ENCODE measurements around the gene ARHGEF39. TPM values are rescaled to one million over a fixed set of nuclear protein-coding genes. Genes with fewer than 3 reads are reported as not detected.
"Not testable (repeated sequence)": the region's sequence is repeated elsewhere in the genome, so short reads cannot be mapped to it uniquely, and the experiment has no call there.

Gene ARHGEF39
- total RNA-seq, 3 donors from 2014 or later = 1.1 to 1.2 (median 1.2) TPM

- not testable (repeated sequence) for ATAC-seq; H3K4me3 Mint-ChIP-seq; H3K27me3 Mint-ChIP-seq (ENCODE audit: low read depth); H3K9me3 Mint-ChIP-seq; DNase-seq; H3K36me3 Mint-ChIP-seq (ENCODE audit: insufficient read depth)
- H3K4me1 Mint-ChIP-seq (ENCODE audit: low read depth) = peaks cover 65% of the 10 kb centered on the region
Observed at GRCh38 chr9:35641478-35641877, 23.5 kb downstream of the ARHGEF39 start.

- peaks cover 67% of the 10 kb centered on the region for H3K4me1 Mint-ChIP-seq (ENCODE audit: low read depth)
- DNase-seq; H3K27me3 Mint-ChIP-seq (ENCODE audit: low read depth); H3K9me3 Mint-ChIP-seq; H3K4me3 Mint-ChIP-seq; H3K36me3 Mint-ChIP-seq (ENCODE audit: insufficient read depth); ATAC-seq: not testable (repeated sequence)
Observed at GRCh38 chr9:35640431-35640830, 24.6 kb downstream of the ARHGEF39 start.

GRCh38 chr9:35639631-35640030 lies 25.4 kb downstream of the ARHGEF39 start:
- peak overlapping the region; percentile 4 for H3K4me3 Mint-ChIP-seq
- H3K4me1 Mint-ChIP-seq (ENCODE audit: low read depth) = peaks cover 69% of the 10 kb centered on the region
- ATAC-seq (no peak), DNase-seq (no peak)
- H3K9me3 Mint-ChIP-seq = no peaks in the 10 kb centered on the region
- H3K27me3 Mint-ChIP-seq (ENCODE audit: low read depth) = no peaks in the 10 kb centered on the region
- peaks cover 5% of the 10 kb centered on the region for H3K36me3 Mint-ChIP-seq (ENCODE audit: insufficient read depth)

GRCh38 chr9:35639225-35639624 lies 25.8 kb downstream of the ARHGEF39 start:
- H3K4me1 Mint-ChIP-seq (ENCODE audit: low read depth) = peaks cover 67% of the 10 kb centered on the region
- DNase-seq; H3K36me3 Mint-ChIP-seq (ENCODE audit: insufficient read depth); H3K9me3 Mint-ChIP-seq; H3K27me3 Mint-ChIP-seq (ENCODE audit: low read depth): not testable (repeated sequence)
- peak; percentile 50 to 63 for ATAC-seq
- peak overlapping the region; percentile 4 for H3K4me3 Mint-ChIP-seq

GRCh38 chr9:35638751-35639150 lies 26.2 kb downstream of the ARHGEF39 start:
- ATAC-seq; H3K36me3 Mint-ChIP-seq (ENCODE audit: insufficient read depth); DNase-seq; H3K27me3 Mint-ChIP-seq (ENCODE audit: low read depth); H3K9me3 Mint-ChIP-seq: not testable (repeated sequence)
- Mint-ChIP-seq H3K4me3 (peak overlapping the region; percentile 48), H3K4me1 (ENCODE audit: low read depth) (peaks cover 67% of the 10 kb centered on the region)

GRCh38 chr9:35637427-35637955 lies 27.5 kb downstream of the ARHGEF39 start:
- peaks cover 63% of the 10 kb centered on the region for H3K4me1 Mint-ChIP-seq (ENCODE audit: low read depth)
- H3K9me3 Mint-ChIP-seq; H3K36me3 Mint-ChIP-seq (ENCODE audit: insufficient read depth); H3K4me3 Mint-ChIP-seq; ATAC-seq; H3K27me3 Mint-ChIP-seq (ENCODE audit: low read depth); DNase-seq: not testable (repeated sequence)

GRCh38 chr9:35636877-35637246 lies 28.1 kb downstream of the ARHGEF39 start:
- not testable (repeated sequence) for ATAC-seq; H3K9me3 Mint-ChIP-seq; H3K27me3 Mint-ChIP-seq (ENCODE audit: low read depth); H3K4me3 Mint-ChIP-seq; DNase-seq; H3K36me3 Mint-ChIP-seq (ENCODE audit: insufficient read depth)
- H3K4me1 Mint-ChIP-seq (ENCODE audit: low read depth) = peaks cover 63% of the 10 kb centered on the region

- no peak for DNase-seq
- H3K4me3 Mint-ChIP-seq = no peak overlapping the region
- peaks cover 5% of the 10 kb centered on the region for H3K36me3 Mint-ChIP-seq (ENCODE audit: insufficient read depth)
Observed at GRCh38 chr9:35636135-35636876, 28.7 kb downstream of the ARHGEF39 start.

GRCh38 chr9:35635730-35636129 lies 29.3 kb downstream of the ARHGEF39 start:
- Mint-ChIP-seq H3K4me3 (no peak overlapping the region), H3K36me3 (ENCODE audit: insufficient read depth) (peaks cover 5% of the 10 kb centered on the region), H3K9me3 (no peaks in the 10 kb centered on the region), H3K27me3 (ENCODE audit: low read depth) (no peaks in the 10 kb centered on the region), H3K4me1 (ENCODE audit: low read depth) (peaks cover 55% of the 10 kb centered on the region)
- ATAC-seq (no peak), DNase-seq (no peak)

More at GRCh38 chr9:35636135-35636876, 28.7 kb downstream of the ARHGEF39 start:
- Mint-ChIP-seq H3K9me3 (no peaks in the 10 kb centered on the region), H3K4me1 (ENCODE audit: low read depth) (peaks cover 58% of the 10 kb centered on the region), H3K27me3 (ENCODE audit: low read depth) (no peaks in the 10 kb centered on the region)
- ATAC-seq = no peak

GRCh38 chr9:35629597-35629996 lies 35.4 kb downstream of the ARHGEF39 start:
- H3K36me3 Mint-ChIP-seq (ENCODE audit: insufficient read depth) = no peaks in the 10 kb centered on the region
- ATAC-seq (no peak), DNase-seq (no peak)
- no peaks in the 10 kb centered on the region for H3K9me3 Mint-ChIP-seq
- H3K27me3 Mint-ChIP-seq (ENCODE audit: low read depth) = no peaks in the 10 kb centered on the region
- no peak overlapping the region for H3K4me3 Mint-ChIP-seq
- H3K4me1 Mint-ChIP-seq (ENCODE audit: low read depth) = peaks cover 8% of the 10 kb centered on the region

- ATAC-seq = no peak
- Mint-ChIP-seq H3K27me3 (ENCODE audit: low read depth) (no peaks in the 10 kb centered on the region), H3K4me1 (ENCODE audit: low read depth) (peaks cover 6% of the 10 kb centered on the region), H3K4me3 (no peak overlapping the region), H3K36me3 (ENCODE audit: insufficient read depth) (no peaks in the 10 kb centered on the region), H3K9me3 (no peaks in the 10 kb centered on the region)
- DNase-seq = no peak
Observed at GRCh38 chr9:35628389-35628991, 36.5 kb downstream of the ARHGEF39 start.

GRCh38 chr9:35627575-35627974 lies 37.4 kb downstream of the ARHGEF39 start:
- Mint-ChIP-seq H3K36me3 (ENCODE audit: insufficient read depth) (no peaks in the 10 kb centered on the region), H3K4me1 (ENCODE audit: low read depth) (peaks cover 6% of the 10 kb centered on the region), H3K4me3 (no peak overlapping the region), H3K27me3 (ENCODE audit: low read depth) (no peaks in the 10 kb centered on the region), H3K9me3 (no peaks in the 10 kb centered on the region)
- DNase-seq (no peak), ATAC-seq (no peak)

- Mint-ChIP-seq H3K4me3 (peak overlapping the region; percentile 38), H3K9me3 (no peaks in the 10 kb centered on the region), H3K27me3 (ENCODE audit: low read depth) (no peaks in the 10 kb centered on the region), H3K36me3 (ENCODE audit: insufficient read depth) (no peaks in the 10 kb centered on the region), H3K4me1 (ENCODE audit: low read depth) (peaks cover 52% of the 10 kb centered on the region)
- no peak for DNase-seq
- peak; percentile 28 to 42 for ATAC-seq
Observed at GRCh38 chr9:35619800-35620158, 45.2 kb downstream of the ARHGEF39 start.

- DNase-seq (no peak), ATAC-seq (peak; percentile 4 to 46)
- no peaks in the 10 kb centered on the region for H3K27me3 Mint-ChIP-seq (ENCODE audit: low read depth)
- no peaks in the 10 kb centered on the region for H3K36me3 Mint-ChIP-seq (ENCODE audit: insufficient read depth)
- peak overlapping the region; percentile 82 for H3K4me3 Mint-ChIP-seq
- no peaks in the 10 kb centered on the region for H3K9me3 Mint-ChIP-seq
- peaks cover 52% of the 10 kb centered on the region for H3K4me1 Mint-ChIP-seq (ENCODE audit: low read depth)
Observed at GRCh38 chr9:35618854-35619799, 45.9 kb downstream of the ARHGEF39 start.
